Endothelial cell of umbilical vein (primary cell): Measurements from ENCODE around the gene TMEM43. TPM values are rescaled to one million over a fixed set of nuclear protein-coding genes. Genes with fewer than 3 reads are reported as not detected.

Experiments
- BruUV-seq: library from RNA; stranded (reverse); fragments of 400-500 nt; replicated peaks from 2 replicates; lab custom pipeline; 2021; lab: Mats Ljungman, UMichigan
- CTCF ChIA-PET: fragments of 300-600, 350-600 bp; sonication (Branson Sonifier 250); formaldehyde crosslinking; loops from one replicate; lab custom pipeline; 2021; ENCODE audit warnings: antibody characterized with exemption, inconsistent platforms; lab: Charles Lee
- POLR2A ChIA-PET: fragments of 300-600, 350-600 bp; sonication (Branson Sonifier 250); formaldehyde crosslinking; loops from one replicate; lab custom pipeline; 2021; ENCODE audit warnings: antibody characterized with exemption, inconsistent platforms; lab: Charles Lee
- DNase-seq: peaks from one replicate; pipeline ENCODE4 v3.0.0-alpha.2; 2011; ENCODE audit warnings: low read depth, low spot score
- FAIRE-seq: peaks from 2 replicates; lab custom pipeline; 2011; peaks lifted over from hg19 to GRCh38; lab: Jason Lieb, UNC
- H2AFZ ChIP-seq: 2 replicates; pipeline ENCODE4 v1.6.0; 2012; ENCODE audit warnings: low read depth, low read length, control low read depth, inconsistent platforms
- H3K27ac ChIP-seq: 2 replicates; pipeline ENCODE4 v1.5.1; 2011; ENCODE audit warnings: low read depth, mild to moderate bottlenecking, control low read depth, low read length, moderate library complexity; ENCODE audit not compliant: insufficient read depth
- H3K27me3 ChIP-seq, 2 experiments: 2 replicates each; pipeline versions ENCODE4 v1.6.0 to v1.6.1; 2011; ENCODE audit warnings: low read length in 2 of 2, mixed read lengths in 1 of 2; ENCODE audit not compliant: control insufficient read depth in 2 of 2, insufficient read depth in 2 of 2
- H3K36me3 ChIP-seq, 2 experiments: 2 replicates in 1 of 2; 3 replicates in 1 of 2; pipeline ENCODE4 v1.5.1; 2011; ENCODE audit warnings: low read length in 2 of 2, mild to moderate bottlenecking in 1 of 2, moderate library complexity in 1 of 2; ENCODE audit not compliant: control insufficient read depth in 2 of 2, insufficient read depth in 2 of 2; ENCODE audit errors: extremely low read depth in 1 of 2
- H3K4me1 ChIP-seq: 3 replicates; pipeline ENCODE4 v1.5.1; 2011; ENCODE audit warnings: mild to moderate bottlenecking, low read length; ENCODE audit not compliant: control insufficient read depth, insufficient read depth; ENCODE audit errors: extremely low read depth
- H3K4me2 ChIP-seq: 2 replicates; pipeline ENCODE4 v1.6.1; 2011; ENCODE audit warnings: low read length, control low read depth, mixed read lengths; ENCODE audit not compliant: insufficient read depth
- H3K4me3 ChIP-seq, 3 experiments: fragments of 200-600 bp in 1 of 3; sonication (generic), shearing (Covaris generic) in 1 of 3; replicated peaks in 1 of 3; 2 replicates each; pipeline ENCODE4 v1.5.1; 2011 to 2016; ENCODE audit warnings: control low read depth in 3 of 3, low read length in 3 of 3, mild to moderate bottlenecking in 2 of 3, inconsistent platforms in 1 of 3, low read depth in 1 of 3, moderate library complexity in 1 of 3; ENCODE audit not compliant: insufficient read depth in 1 of 3
- H3K79me2 ChIP-seq: 2 replicates; pipeline ENCODE4 v1.6.0; 2012; ENCODE audit warnings: low read length, inconsistent platforms; ENCODE audit not compliant: control insufficient read depth, insufficient read depth
- H3K9ac ChIP-seq: replicated peaks from 2 replicates; pipeline ENCODE3; 2011; ENCODE audit warnings: low read length, control low read depth; ENCODE audit not compliant: insufficient read depth; ENCODE audit errors: extremely low read depth
- H3K9me1 ChIP-seq: replicated peaks from 3 replicates; pipeline ENCODE4 v1.6.0; 2011; ENCODE audit warnings: mild to moderate bottlenecking, low read length; ENCODE audit not compliant: control insufficient read depth, insufficient read depth; ENCODE audit errors: extremely low read depth
- H3K9me3 ChIP-seq: replicated peaks from 2 replicates; pipeline ENCODE4 v1.5.1; 2012; ENCODE audit warnings: low read length, inconsistent platforms; ENCODE audit not compliant: control insufficient read depth, insufficient read depth
- H4K20me1 ChIP-seq: replicated peaks from 2 replicates; pipeline ENCODE3; 2011; ENCODE audit warnings: mild to moderate bottlenecking, low read length; ENCODE audit not compliant: control insufficient read depth, insufficient read depth; ENCODE audit errors: extremely low read depth
- EZH2 ChIP-seq: IDR thresholded peaks from 2 replicates; pipeline ENCODE4 v1.6.1; 2012; ENCODE audit warnings: borderline replicate concordance, low read depth, mild to moderate bottlenecking, moderate library complexity, low read length, inconsistent platforms; ENCODE audit not compliant: severe bottlenecking
- FOS ChIP-seq: IDR thresholded peaks from 2 replicates; pipeline ENCODE4 v1.6.1; 2011; ENCODE audit warnings: mild to moderate bottlenecking, low read length, moderate library complexity, borderline replicate concordance; ENCODE audit not compliant: insufficient read depth
- GATA2 ChIP-seq: IDR thresholded peaks from 2 replicates; pipeline ENCODE4 v1.7.0; 2011; ENCODE audit warnings: low read depth, mild to moderate bottlenecking, moderate library complexity, mixed read lengths, low read length; ENCODE audit not compliant: insufficient read length, insufficient read depth
- JUN ChIP-seq: IDR thresholded peaks from 2 replicates; pipeline ENCODE4 v1.6.1; 2011; ENCODE audit warnings: borderline replicate concordance, low read depth; ENCODE audit not compliant: insufficient read length, insufficient read depth
- MYC ChIP-seq: IDR thresholded peaks from one replicate; pipeline ENCODE4 v1.6.1; 2011; ENCODE audit warnings: mild to moderate bottlenecking, low read depth, low read length
- POLR2A ChIP-seq: IDR thresholded peaks from 2 replicates; pipeline ENCODE4 v1.6.1; 2012; ENCODE audit warnings: low read depth, mild to moderate bottlenecking, control low read depth, low read length
- POLR2AphosphoS5 ChIP-seq: IDR thresholded peaks from 2 replicates; pipeline ENCODE4 v1.6.1; 2012; ENCODE audit warnings: low read depth, mild to moderate bottlenecking, control low read depth, low read length, moderate library complexity; ENCODE audit not compliant: insufficient read depth
- dilution Hi-C: fragments of 300-500 bp; cut with MboI; formaldehyde crosslinking; loops from one replicate; pipeline ENCODE4 v1.15.0; 2019; ENCODE audit warnings: low sequenced_read_pairs; ENCODE audit not compliant: extremely low pct_ligation_motif_present
- intact Hi-C: fragments of 100-400 bp; cut with micrococcal nuclease; formaldehyde crosslinking; loops from one replicate; pipeline ENCODE4 v1.10.0; 2022
- polyA plus RNA-seq, 4 experiments: library from polyadenylated mRNA; depleted of rRNA in 3 of 4; stranded (reverse) in 3 of 4; unstranded in 1 of 4; fragments of >200 nt; gene quantifications; 2 replicates each; pipeline versions ENCODE4 v1.2.1 to v1.2.3, GENCODE V29; 2011 to 2012; ENCODE audit warnings: missing spikeins in 1 of 4
- total RNA-seq: library from RNA; stranded (reverse); gene quantifications from 2 replicates; pipeline ENCODE4 v1.2.3, GENCODE V29; 2021
- TF ChIP-seq, protein P1 (sequence below): IDR thresholded peaks from 2 replicates; pipeline ENCODE4 v1.6.1; 2011; ENCODE audit not compliant: insufficient read depth, insufficient read length
- TF ChIP-seq, protein P2 (sequence below), 2 donors: IDR thresholded peaks; 1 replicate in 1 of 2; 2 replicates in 1 of 2; pipeline ENCODE4 v1.5.1; 2011; ENCODE audit warnings: low read length in 2 of 2, mild to moderate bottlenecking in 2 of 2, moderate library complexity in 2 of 2, control low read depth in 1 of 2, inconsistent platforms in 1 of 2, low read depth in 1 of 2; ENCODE audit not compliant: insufficient read depth in 1 of 2; ENCODE audit errors: extremely low read depth in 1 of 2

The TMEM43 gene
- total and polyA plus RNA-seq, 2 donors (not counting 3 experiments of a cell fraction or from before 2014, with no cell fraction given), result 80.6 to 119 TPM

DNA sequence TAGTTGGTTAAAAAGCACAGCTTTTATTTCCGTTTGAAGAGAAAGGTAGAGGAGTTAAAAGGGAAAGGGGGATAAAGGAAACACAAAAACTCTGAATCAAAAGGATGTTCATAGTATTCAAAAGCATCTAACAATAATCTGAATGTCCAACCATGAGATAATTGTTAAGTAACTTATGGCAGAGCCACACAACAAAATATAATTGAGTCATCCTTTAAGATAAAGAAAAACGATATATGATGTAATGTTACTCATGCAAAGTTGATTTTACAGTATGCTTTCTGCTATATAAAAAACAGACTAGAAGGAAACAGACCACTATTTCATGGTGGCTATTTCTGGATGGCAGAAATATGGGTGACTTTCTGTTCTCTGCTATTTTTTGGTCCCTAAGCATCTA, 49.6 kb downstream of the TMEM43 start:
- no TSS peak for BruUV-seq
- FAIRE-seq (no peak), DNase-seq (no peak)
- ChIA-PET POLR2A (no interaction called here), CTCF (interaction anchor here (2.1 kb wide), 1 partner anchor 29 kb away, joined by 7 read pairs; no protein-coding TSS in a partner anchor)
- Histone ChIP-seq H3K9me1 (no peaks in the 10 kb centered on the region), H3K4me1 (peaks cover 22% of the 10 kb centered on the region), H3K4me2 (no peak overlapping the region), H3K27me3 (no peaks in the 10 kb centered on the region), H3K79me2 (peaks cover 41% of the 10 kb centered on the region), H3K4me3 (no peak overlapping the region), H2AFZ (no peak overlapping the region), H3K9me3 (no peaks in the 10 kb centered on the region), H3K27ac (no peak overlapping the region), H4K20me1 (no peaks in the 10 kb centered on the region), H3K9ac (no peak overlapping the region), H3K36me3 (peaks cover 14 to 16% of the 10 kb centered on the region in 2 experiments)
- intact Hi-C loops, result no loop called here
- dilution Hi-C loops, result no loop called here
- TF ChIP-seq JUN (no peak), GATA2 (no peak), FOS (no peak), EZH2 (no peak), POLR2A (no peak), MYC (no peak), POLR2AphosphoS5 (no peak)
- TF ChIP-seq, protein P1, sequence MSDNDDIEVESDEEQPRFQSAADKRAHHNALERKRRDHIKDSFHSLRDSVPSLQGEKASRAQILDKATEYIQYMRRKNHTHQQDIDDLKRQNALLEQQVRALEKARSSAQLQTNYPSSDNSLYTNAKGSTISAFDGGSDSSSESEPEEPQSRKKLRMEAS, result no peak
- TF ChIP-seq, protein P2, sequence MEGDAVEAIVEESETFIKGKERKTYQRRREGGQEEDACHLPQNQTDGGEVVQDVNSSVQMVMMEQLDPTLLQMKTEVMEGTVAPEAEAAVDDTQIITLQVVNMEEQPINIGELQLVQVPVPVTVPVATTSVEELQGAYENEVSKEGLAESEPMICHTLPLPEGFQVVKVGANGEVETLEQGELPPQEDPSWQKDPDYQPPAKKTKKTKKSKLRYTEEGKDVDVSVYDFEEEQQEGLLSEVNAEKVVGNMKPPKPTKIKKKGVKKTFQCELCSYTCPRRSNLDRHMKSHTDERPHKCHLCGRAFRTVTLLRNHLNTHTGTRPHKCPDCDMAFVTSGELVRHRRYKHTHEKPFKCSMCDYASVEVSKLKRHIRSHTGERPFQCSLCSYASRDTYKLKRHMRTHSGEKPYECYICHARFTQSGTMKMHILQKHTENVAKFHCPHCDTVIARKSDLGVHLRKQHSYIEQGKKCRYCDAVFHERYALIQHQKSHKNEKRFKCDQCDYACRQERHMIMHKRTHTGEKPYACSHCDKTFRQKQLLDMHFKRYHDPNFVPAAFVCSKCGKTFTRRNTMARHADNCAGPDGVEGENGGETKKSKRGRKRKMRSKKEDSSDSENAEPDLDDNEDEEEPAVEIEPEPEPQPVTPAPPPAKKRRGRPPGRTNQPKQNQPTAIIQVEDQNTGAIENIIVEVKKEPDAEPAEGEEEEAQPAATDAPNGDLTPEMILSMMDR (IDR thresholded peaks at IDR 0.05; ENCODE audit: extremely low read depth in 1 of 2, insufficient read depth in 1 of 2, low read depth in 1 of 2, low read length in 2 of 2), result no peak
